ENCODE measurements around the gene RBP4.
A peak's percentile ranks its signal among the peaks of the same experiment; 100 is the strongest.

Gene RBP4

GRCh38 chr10:93554760-93555432, 46.1 kb downstream of the RBP4 start:
- peak; percentile 98 for ATAC-seq
- TF ChIP-seq ARNTL (CRISPR knock-in tag; IDR thresholded peaks at IDR 0.05; ENCODE audit: borderline replicate concordance, low read depth) = no peak
- no peak for TF ChIP-seq ZC3H10 (CRISPR knock-in tag; IDR thresholded peaks at IDR 0.05)
- no peak for TF ChIP-seq SNAI2 (CRISPR knock-in tag; IDR thresholded peaks at IDR 0.05)

GRCh38 chr10:93554316-93554663, 46.7 kb downstream of the RBP4 start:
- no peak for ATAC-seq
- TF ChIP-seq ISL1 (CRISPR knock-in tag; IDR thresholded peaks at IDR 0.05) (no peak), PATZ1 (CRISPR knock-in tag; IDR thresholded peaks at IDR 0.05; ENCODE audit: borderline replicate concordance) (no peak), POU6F1 (CRISPR knock-in tag; IDR thresholded peaks at IDR 0.05; ENCODE audit: borderline replicate concordance, low read depth) (no peak), ZFP3 (CRISPR knock-in tag; IDR thresholded peaks at IDR 0.05) (no peak), RARB (CRISPR knock-in tag; IDR thresholded peaks at IDR 0.05) (no peak), TOX (CRISPR knock-in tag; IDR thresholded peaks at IDR 0.05; ENCODE audit: borderline replicate concordance) (no peak), TCF4 (CRISPR knock-in tag; IDR thresholded peaks at IDR 0.05; ENCODE audit: borderline replicate concordance) (no peak), SNAI2 (CRISPR knock-in tag; IDR thresholded peaks at IDR 0.05) (no peak), CREB5 (CRISPR knock-in tag; IDR thresholded peaks at IDR 0.05; ENCODE audit: low read depth) (no peak), ZNF70 (CRISPR knock-in tag; IDR thresholded peaks at IDR 0.05) (no peak)

- TF ChIP-seq POU6F1 (CRISPR knock-in tag; IDR thresholded peaks at IDR 0.05; ENCODE audit: borderline replicate concordance, low read depth) (no peak), ZC3H10 (CRISPR knock-in tag; IDR thresholded peaks at IDR 0.05) (no peak), ZFP3 (CRISPR knock-in tag; IDR thresholded peaks at IDR 0.05) (no peak), OSR1 (CRISPR knock-in tag; IDR thresholded peaks at IDR 0.05) (no peak), SNAI2 (CRISPR knock-in tag; IDR thresholded peaks at IDR 0.05) (no peak)
- no peak for ATAC-seq
Observed at GRCh38 chr10:93553482-93554315, 47.3 kb downstream of the RBP4 start.

GRCh38 chr10:93552780-93553179, 48.3 kb downstream of the RBP4 start:
- no peak for ATAC-seq

More at GRCh38 chr10:93552780-93553179, 48.3 kb downstream of the RBP4 start:
- TF ChIP-seq CSDC2 (CRISPR knock-in tag; IDR thresholded peaks at IDR 0.05) (no peak), RARB (CRISPR knock-in tag; IDR thresholded peaks at IDR 0.05) (no peak), ESRRG (CRISPR knock-in tag; IDR thresholded peaks at IDR 0.05) (no peak), CREB5 (CRISPR knock-in tag; IDR thresholded peaks at IDR 0.05; ENCODE audit: low read depth) (no peak), ZNF8 (CRISPR knock-in tag; IDR thresholded peaks at IDR 0.05) (no peak), TCF4 (CRISPR knock-in tag; IDR thresholded peaks at IDR 0.05; ENCODE audit: borderline replicate concordance) (no peak), ZC3H10 (CRISPR knock-in tag; IDR thresholded peaks at IDR 0.05) (no peak)

Measured in SK-N-SH treated with all-trans-retinoic acid at 6 μM for 48 hours (cell line).